GM19328 (cell line): ENCODE results near the gene GRK3.

Source experiments
- ATAC-seq: cut with Tn5 transposase; IDR thresholded peaks from one replicate; pipeline ENCODE4 v1.9.1; 2021; ENCODE audit warnings: mild to moderate bottlenecking, moderate library complexity; ENCODE audit not compliant: unreplicated experiment

Gene GRK3

GRCh38 chr22:25656724-25657123 is 92.2 kb downstream of the GRK3 start:
- no peak for ATAC-seq

GRCh38 chr22:25658633-25659032 is 94.2 kb downstream of the GRK3 start:
- no peak for ATAC-seq

GRCh38 chr22:25659413-25659812 is 94.9 kb downstream of the GRK3 start:
- no peak for ATAC-seq

DNA sequence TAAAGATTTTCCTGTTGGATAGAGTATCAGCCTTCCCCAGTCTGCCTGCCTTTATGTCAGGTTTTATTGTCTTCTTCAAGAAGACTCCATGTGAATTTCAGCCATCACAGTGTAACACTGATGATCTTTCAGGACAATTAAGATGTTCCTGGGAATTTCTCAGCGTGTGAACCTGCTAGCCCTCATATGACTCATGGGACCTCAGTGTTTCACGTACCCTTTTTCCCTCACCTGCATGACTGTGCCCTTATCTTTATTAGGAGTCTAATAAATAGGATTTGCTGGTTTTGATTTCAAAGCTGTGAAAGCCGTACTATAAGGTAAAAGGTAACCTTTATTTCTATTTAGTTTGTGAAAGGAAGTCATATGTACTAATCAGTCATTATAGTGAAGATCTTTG is 95.9 kb downstream of the GRK3 start:
- ATAC-seq: no peak

DNA sequence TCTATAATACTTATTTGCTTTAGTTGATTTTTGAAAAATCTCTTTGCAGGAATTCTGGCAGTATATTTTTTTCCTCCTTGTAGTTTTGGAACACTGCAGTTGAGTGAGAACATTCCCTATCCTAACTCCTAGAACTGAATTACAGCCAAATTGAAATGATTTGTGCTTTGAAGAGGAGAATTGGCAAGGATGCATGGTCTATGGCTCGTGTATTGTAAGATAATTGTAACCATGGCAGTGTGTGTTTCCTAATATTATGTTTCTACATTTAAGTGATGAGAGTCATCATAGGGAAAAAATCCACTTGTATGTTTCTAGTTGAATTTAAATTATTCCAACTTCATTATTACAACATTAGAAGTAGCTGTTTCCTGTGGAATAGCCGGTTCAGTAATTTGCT is 96.6 kb downstream of the GRK3 start:
- no peak for ATAC-seq

GRCh38 chr22:25663654-25664053 is 99.2 kb downstream of the GRK3 start:
- no peak for ATAC-seq

GRCh38 chr22:25666308-25666707 is 101.8 kb downstream of the GRK3 start:
- no peak for ATAC-seq

GRCh38 chr22:25668437-25668836 is 104.0 kb downstream of the GRK3 start:
- no peak for ATAC-seq

DNA sequence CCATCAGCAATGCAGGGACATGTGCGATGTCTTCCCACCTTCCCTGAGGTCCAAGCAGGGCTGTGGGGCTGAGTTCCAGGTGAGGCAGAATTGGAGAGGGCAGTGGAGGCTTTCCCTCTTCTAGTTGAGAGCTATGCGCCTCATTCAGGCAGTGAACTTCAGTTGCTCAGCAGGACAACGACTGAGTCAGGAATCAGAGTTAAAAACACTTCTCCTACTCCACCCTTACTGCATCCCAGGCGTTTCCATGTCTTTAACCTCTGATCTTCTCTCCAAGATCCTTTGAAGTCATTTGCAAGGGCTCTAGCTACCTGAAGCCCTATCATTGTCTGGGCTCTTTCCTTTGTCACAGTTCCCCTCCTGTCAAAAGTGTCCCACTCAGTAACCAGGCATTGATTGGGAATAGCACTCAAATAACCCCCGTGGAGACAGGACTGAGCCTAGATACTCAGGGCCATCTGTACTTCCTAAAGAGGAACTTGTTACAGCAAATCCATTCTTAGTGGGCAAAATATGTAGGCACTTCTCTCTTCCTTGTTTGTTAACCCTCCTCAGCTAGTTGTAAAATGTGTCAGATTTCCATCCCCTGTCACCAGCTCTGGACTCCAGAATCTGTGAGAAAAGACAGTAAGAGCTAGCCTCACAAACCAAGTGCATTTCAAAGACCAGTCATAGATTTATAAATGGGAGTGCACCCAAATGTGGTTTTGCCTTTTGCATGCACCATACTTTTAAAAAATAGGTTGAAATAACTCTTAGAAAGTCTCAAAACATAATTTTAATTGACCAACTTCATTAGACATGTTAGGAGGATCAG is 105.0 kb downstream of the GRK3 start:
- no peak for ATAC-seq

DNA sequence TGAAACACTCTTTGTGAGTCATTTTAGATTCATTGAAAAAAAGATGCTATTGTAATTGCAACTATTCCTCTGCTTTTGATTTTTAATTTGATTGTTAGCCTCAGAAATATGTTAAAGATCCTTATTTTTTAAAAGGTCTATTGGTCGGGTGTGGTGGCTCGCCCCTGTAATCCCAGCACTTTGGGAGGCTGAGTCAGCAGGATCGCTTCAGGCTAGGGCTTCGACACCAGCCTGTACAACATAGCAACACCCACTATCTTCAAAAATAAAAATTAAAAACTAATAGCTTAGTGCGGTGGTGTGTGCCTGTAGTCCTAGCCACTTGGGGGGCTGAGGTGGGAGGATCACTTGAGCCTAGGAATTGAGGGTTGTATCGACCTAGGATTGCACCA is 105.6 kb downstream of the GRK3 start:
- ATAC-seq: no peak

DNA sequence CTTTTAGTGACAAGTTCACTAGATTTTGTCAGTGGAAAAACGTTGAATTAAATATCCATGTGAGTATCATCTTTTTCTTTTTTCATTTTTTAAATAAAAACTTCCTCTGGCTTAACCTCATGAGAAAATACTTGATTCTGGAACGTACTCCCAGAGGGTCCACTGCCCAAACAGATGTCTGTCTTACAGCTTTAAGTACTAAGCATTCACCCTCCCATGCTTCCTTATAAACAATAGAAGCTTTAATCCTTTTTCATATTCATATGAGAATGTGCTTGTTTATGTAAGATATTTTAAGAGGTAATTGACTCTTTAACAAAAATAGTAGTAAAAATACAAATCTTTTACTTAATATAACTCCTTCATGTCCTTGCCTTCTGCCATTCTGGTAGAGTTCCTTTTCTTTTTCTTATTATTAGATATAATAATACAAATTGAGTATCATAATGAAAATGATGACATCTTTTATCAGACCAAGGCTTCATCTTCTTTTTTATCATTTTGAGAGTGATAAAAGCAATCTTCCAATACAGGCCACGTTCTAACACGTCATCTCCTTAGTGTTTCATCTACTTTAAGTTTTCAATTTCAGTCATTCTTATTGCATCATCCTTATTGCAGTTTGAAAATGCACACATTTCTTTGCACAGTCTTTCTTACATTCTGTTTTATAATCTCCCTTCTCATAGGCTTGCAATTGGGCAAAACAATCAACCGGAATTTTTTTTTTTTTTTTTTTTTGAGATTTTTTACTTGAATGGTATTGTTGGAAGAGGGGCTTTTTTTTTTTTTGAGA is 108.0 kb downstream of the GRK3 start:
- no peak for ATAC-seq

GRCh38 chr22:25673713-25674112 is 109.2 kb downstream of the GRK3 start:
- no peak for ATAC-seq

- ATAC-seq: no peak
These were observed 113.2 kb downstream of the GRK3 start for GRCh38 chr22:25677631-25678030.

DNA sequence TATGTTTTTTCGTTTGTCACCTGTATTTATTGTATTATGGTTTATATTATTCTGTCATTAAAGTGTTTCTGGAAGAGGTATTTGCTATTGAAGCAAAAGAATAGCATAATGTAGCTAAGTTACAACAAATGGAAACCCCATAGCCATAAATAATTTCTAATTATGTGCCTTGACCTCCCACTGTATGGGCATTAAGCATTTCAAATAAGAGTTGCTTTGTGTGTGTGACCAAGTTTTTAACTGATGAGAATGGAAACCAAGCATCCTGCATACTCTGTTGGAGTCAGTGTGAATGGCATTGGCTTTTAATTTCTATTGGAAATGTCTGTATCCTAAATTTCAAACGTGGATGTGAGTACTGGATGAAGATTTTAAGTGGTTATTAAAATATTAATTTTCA is 115.6 kb downstream of the GRK3 start:
- ATAC-seq: no peak

GRCh38 chr22:25680956-25681355 is 116.5 kb downstream of the GRK3 start:
- ATAC-seq: no peak

GRCh38 chr22:25682109-25682508 is 117.6 kb downstream of the GRK3 start:
- ATAC-seq: no peak

DNA sequence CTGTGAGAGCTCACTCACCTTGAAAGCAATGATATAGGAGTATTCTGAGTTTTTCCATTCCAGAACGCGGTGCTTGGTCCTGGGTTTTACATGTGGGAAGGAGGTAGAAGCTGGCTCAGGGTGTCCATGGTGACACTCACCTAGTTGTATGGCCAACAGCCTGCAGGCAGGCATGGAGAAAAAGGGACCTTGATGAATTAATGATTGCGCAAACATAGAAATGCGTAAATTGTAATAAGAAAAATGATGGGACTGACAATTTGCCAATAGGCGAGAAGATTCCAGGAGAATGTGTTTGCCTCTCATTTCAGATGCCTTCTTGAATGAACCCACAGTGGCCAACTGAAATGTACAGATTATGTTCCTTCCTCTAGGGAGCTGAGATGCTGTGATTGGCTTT is 124.2 kb downstream of the GRK3 start:
- ATAC-seq: no peak

- ATAC-seq: no peak
These were observed 125.2 kb downstream of the GRK3 start for GRCh38 chr22:25689631-25690030.

DNA sequence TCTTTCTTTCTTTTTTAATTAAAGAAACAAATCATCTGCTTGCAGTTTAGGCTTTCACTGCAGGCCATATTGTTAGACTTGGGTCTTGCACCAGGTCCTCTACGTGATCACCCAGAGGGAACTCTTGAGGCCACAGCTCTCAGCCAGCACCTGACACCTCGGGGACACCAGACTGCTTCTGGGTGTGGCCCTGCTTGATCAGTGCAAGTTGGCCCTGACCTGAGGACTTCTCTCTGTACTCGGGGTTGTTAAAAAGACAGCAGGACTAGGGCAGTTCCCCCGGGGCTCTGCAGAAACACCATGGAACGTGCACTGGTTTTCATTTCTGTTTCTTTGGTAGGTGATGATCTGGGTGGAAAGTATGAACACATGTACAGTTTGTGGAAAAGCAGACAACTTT is 126.3 kb downstream of the GRK3 start:
- no peak for ATAC-seq

DNA sequence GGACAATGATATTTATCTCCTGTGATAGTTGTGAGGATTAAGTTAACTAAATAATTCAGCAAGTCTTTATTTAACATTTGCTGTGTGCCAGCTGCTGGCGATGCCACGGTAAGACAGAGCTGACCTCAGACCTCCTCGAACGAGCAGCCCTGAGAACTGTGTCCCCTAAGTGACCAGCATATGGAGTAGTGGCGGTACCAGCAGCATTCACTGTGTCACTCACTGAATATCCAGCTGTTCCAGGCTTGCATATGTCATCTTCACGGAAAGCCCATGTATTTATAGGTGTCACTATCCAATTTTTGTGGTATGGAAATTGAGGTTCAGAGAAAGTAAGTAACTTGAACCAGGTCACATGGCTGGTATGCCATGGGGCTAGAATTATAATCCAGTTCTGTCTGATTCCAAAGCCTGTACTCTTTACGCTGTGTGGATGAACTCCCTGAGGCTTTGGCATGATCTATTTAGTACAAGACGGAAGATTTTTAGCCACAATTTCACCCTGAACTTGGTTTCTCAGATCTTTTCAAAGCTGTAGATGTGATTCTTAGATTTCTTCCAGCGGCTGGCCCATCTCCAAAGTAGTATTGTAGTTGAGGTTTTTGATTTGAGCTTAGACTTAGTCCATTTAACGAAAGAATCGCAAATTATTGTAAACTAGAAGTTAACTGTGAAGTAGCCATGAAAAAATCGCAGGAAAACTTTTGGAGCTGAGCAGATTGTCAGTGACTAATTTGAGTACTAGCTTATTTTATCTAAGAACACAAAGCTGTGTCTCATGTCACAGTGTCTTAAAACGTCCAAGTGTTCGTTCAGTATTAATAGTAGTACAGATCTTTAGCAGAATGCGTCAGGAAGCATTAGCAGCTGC is 128.2 kb downstream of the GRK3 start:
- no peak for ATAC-seq

- no peak for ATAC-seq
These were observed 128.7 kb downstream of the GRK3 start for GRCh38 chr22:25693268-25693565.
